ENCODE results near the gene NCAPD3. TPM values are rescaled to one million over a fixed set of nuclear protein-coding genes. Genes with fewer than 3 reads are reported as not detected.

Gene NCAPD3
- total and polyA plus RNA-seq, 2 donors (not counting 3 experiments of a cell fraction or from before 2014, with no cell fraction given) = 22.6 to 43.8 TPM

DNA sequence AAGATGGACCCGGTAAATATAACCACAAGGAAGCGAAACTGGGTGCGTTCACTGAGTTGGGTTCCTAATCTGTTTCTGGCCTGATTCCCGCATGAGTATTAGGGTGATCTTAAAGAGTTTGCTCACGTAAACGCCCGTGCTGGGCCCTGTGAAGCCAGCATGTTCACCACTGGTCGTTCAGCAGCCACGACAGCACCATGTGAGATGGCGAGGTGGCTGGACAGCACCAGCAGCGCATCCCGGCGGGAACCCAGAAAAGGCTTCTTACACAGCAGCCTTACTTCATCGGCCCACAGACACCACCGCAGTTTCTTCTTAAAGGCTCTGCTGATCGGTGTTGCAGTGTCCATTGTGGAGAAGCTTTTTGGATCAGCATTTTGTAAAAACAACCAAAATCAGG lies 74.4 kb downstream of the NCAPD3 start:
- dilution Hi-C loops (cut with MboI; ENCODE audit: extremely low pct_ligation_motif_present, low sequenced_read_pairs) (no loop called here), intact Hi-C loops (cut with micrococcal nuclease) (loop anchor here (5.0 kb wide), 1 partner anchor 73 kb away; the partner anchor contains the start of genes NCAPD3 and VPS26B)
- Histone ChIP-seq H3K4me2 (ENCODE audit: insufficient read depth, low read length) (no peak overlapping the region), H3K79me2 (ENCODE audit: control insufficient read depth, insufficient read depth, low read length) (no peaks in the 10 kb centered on the region), H3K36me3 (ENCODE audit: control insufficient read depth in 2 of 2, extremely low read depth in 1 of 2, insufficient read depth in 2 of 2, low read length in 2 of 2) (peaks cover 12 to 37% of the 10 kb centered on the region in 2 experiments), H3K27ac (ENCODE audit: insufficient read depth, low read depth, low read length) (no peak overlapping the region), H2AFZ (ENCODE audit: low read depth, low read length) (no peak overlapping the region), H3K9me3 (replicated peaks; ENCODE audit: control insufficient read depth, insufficient read depth, low read length) (no peaks in the 10 kb centered on the region), H3K9me1 (replicated peaks; ENCODE audit: control insufficient read depth, extremely low read depth, insufficient read depth, low read length) (no peaks in the 10 kb centered on the region), H3K9ac (replicated peaks; ENCODE audit: extremely low read depth, insufficient read depth, low read length) (no peak overlapping the region), H3K4me1 (ENCODE audit: control insufficient read depth, extremely low read depth, insufficient read depth, low read length) (no peaks in the 10 kb centered on the region), H4K20me1 (replicated peaks; ENCODE audit: control insufficient read depth, extremely low read depth, insufficient read depth, low read length) (no peaks in the 10 kb centered on the region), H3K27me3 (ENCODE audit: control insufficient read depth in 2 of 2, insufficient read depth in 2 of 2, low read length in 2 of 2) (no peaks in the 10 kb centered on the region), H3K4me3 (replicated peaks in 1 of 3; ENCODE audit: insufficient read depth in 1 of 3, low read depth in 1 of 3, low read length in 3 of 3) (no peak overlapping the region)
- CTCF ChIA-PET = interaction anchor here (1.3 kb wide), 1 partner anchor 99 kb away, joined by 7 read pairs; no protein-coding TSS in a partner anchor
- TSS peak; percentile 23 for BruUV-seq (replicated peaks)
- DNase-seq (ENCODE audit: low read depth, low spot score) = no peak
- no peak for FAIRE-seq
- no peak for TF ChIP-seq FOS (IDR thresholded peaks at IDR 0.05; ENCODE audit: borderline replicate concordance, insufficient read depth, low read length)
- no peak for TF ChIP-seq POLR2AphosphoS5 (IDR thresholded peaks at IDR 0.05; ENCODE audit: insufficient read depth, low read depth, low read length)
- no peak for TF ChIP-seq CTCF (IDR thresholded peaks at IDR 0.05; ENCODE audit: extremely low read depth in 1 of 2, insufficient read depth in 1 of 2, low read depth in 1 of 2, low read length in 2 of 2)
- TF ChIP-seq, protein P1, sequence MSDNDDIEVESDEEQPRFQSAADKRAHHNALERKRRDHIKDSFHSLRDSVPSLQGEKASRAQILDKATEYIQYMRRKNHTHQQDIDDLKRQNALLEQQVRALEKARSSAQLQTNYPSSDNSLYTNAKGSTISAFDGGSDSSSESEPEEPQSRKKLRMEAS (IDR thresholded peaks at IDR 0.05; ENCODE audit: insufficient read depth, insufficient read length) = no peak
- TF ChIP-seq EZH2 (IDR thresholded peaks at IDR 0.05; ENCODE audit: borderline replicate concordance, low read depth, low read length, severe bottlenecking) = no peak
- TF ChIP-seq JUN (IDR thresholded peaks at IDR 0.05; ENCODE audit: borderline replicate concordance, insufficient read depth, insufficient read length, low read depth) = no peak
- no peak for TF ChIP-seq POLR2A (IDR thresholded peaks at IDR 0.05; ENCODE audit: low read depth, low read length)
- no peak for TF ChIP-seq GATA2 (IDR thresholded peaks at IDR 0.05; ENCODE audit: insufficient read depth, insufficient read length, low read depth, low read length)
- TF ChIP-seq MYC (IDR thresholded peaks at IDR 0.05; ENCODE audit: low read depth, low read length) = no peak
- POLR2A ChIA-PET = no interaction called here
